ENCODE data around the gene KDM2A. TPM values are rescaled to one million over a fixed set of nuclear protein-coding genes. Genes with fewer than 3 reads are reported as not detected.

Gene KDM2A
- total and polyA plus RNA-seq, 5 donors: 27.1 to 49.8 (median 46.0) TPM

- H3K4me1 ChIP-seq (ENCODE audit: control insufficient read depth, insufficient read depth, low read length): peaks cover 3% of the 10 kb centered on the region
- ATAC-seq: no peak
- no peak overlapping the region for H3K27ac ChIP-seq (ENCODE audit: low read length)
- intact Hi-C loops (cut with DNase I): no loop called here
- WGBS: 94% methylated on average over 13 of the region's 13 CpGs
- peak in 2 of 3 donors; percentile 6 to 47 for DNase-seq
- no peak overlapping the region for H3K4me3 ChIP-seq (ENCODE audit: low read length)
- no peaks in the 10 kb centered on the region for H3K9me3 ChIP-seq (ENCODE audit: control insufficient read depth, low read length)
- H3K27me3 ChIP-seq (ENCODE audit: control insufficient read depth, insufficient read depth): no peaks in the 10 kb centered on the region
These were observed 181.2 kb downstream of the KDM2A start for GRCh38 chr11:67300256-67300755.

GRCh38 chr11:67300756-67301312 is 181.8 kb downstream of the KDM2A start:
- peak in 2 of 3 donors; percentile 15 to 58 for DNase-seq
- ATAC-seq: no peak
- 92% methylated on average over 22 of the region's 22 CpGs for WGBS

GRCh38 chr11:67301313-67301921 is 182.4 kb downstream of the KDM2A start:
- ATAC-seq: no peak
- Histone ChIP-seq H3K4me3 (ENCODE audit: low read length) (no peak overlapping the region), H3K27ac (ENCODE audit: low read length) (no peak overlapping the region), H3K9me3 (ENCODE audit: control insufficient read depth, low read length) (no peaks in the 10 kb centered on the region), H3K4me1 (ENCODE audit: control insufficient read depth, insufficient read depth, low read length) (peaks cover 3% of the 10 kb centered on the region), H3K27me3 (ENCODE audit: control insufficient read depth, insufficient read depth) (no peaks in the 10 kb centered on the region)
- 93% methylated on average over 28 of the region's 28 CpGs for WGBS
- peak in 2 of 3 donors; percentile 24 to 58 for DNase-seq
- intact Hi-C loops (cut with DNase I): no loop called here

More at GRCh38 chr11:67300756-67301312, 181.8 kb downstream of the KDM2A start:
- no peaks in the 10 kb centered on the region for H3K9me3 ChIP-seq (ENCODE audit: control insufficient read depth, low read length)
- no peaks in the 10 kb centered on the region for H3K27me3 ChIP-seq (ENCODE audit: control insufficient read depth, insufficient read depth)
- no peak overlapping the region for H3K27ac ChIP-seq (ENCODE audit: low read length)
- intact Hi-C loops (cut with DNase I): no loop called here
- H3K4me1 ChIP-seq (ENCODE audit: control insufficient read depth, insufficient read depth, low read length): peaks cover 3% of the 10 kb centered on the region
- H3K4me3 ChIP-seq (ENCODE audit: low read length): no peak overlapping the region

- peak; percentile 76 to 87 (median 84) for DNase-seq
- no peaks in the 10 kb centered on the region for H3K27me3 ChIP-seq (ENCODE audit: control insufficient read depth, insufficient read depth)
- H3K4me3 ChIP-seq (ENCODE audit: low read length): no peak overlapping the region
- 54% methylated on average over 15 of the region's 15 CpGs for WGBS
- intact Hi-C loops (cut with DNase I): no loop called here
- peak overlapping the region; percentile 34 for H3K27ac ChIP-seq (ENCODE audit: low read length)
- peaks cover 3% of the 10 kb centered on the region for H3K4me1 ChIP-seq (ENCODE audit: control insufficient read depth, insufficient read depth, low read length)
- ATAC-seq: peak; percentile 55 to 61
- no peaks in the 10 kb centered on the region for H3K9me3 ChIP-seq (ENCODE audit: control insufficient read depth, low read length)
These were observed 183.0 kb downstream of the KDM2A start for GRCh38 chr11:67301951-67302516.

GRCh38 chr11:67302571-67303131 is 183.6 kb downstream of the KDM2A start:
- peak; percentile 54 to 81 (median 77) for DNase-seq

GRCh38 chr11:67303132-67303834 is 184.2 kb downstream of the KDM2A start, which contains the start of gene SSH3:
Gene SSH3, plus strand, starts transcription at chr11:67303530. Its CDS starts 96 bp downstream, at chr11:67303626.
- peaks cover 3% of the 10 kb centered on the region for H3K4me1 ChIP-seq (ENCODE audit: control insufficient read depth, insufficient read depth, low read length)
- no peaks in the 10 kb centered on the region for H3K9me3 ChIP-seq (ENCODE audit: control insufficient read depth, low read length)
- H3K27ac ChIP-seq (ENCODE audit: low read length): peak within 1 kb of the TSS; percentile 34
- peak; percentile 89 to 90 for ATAC-seq
- 1% methylated on average over 65 of the region's 65 CpGs for WGBS
- peak; percentile 81 to 93 (median 92) for DNase-seq
- intact Hi-C loops (cut with DNase I): no loop called here
- H3K4me3 ChIP-seq (ENCODE audit: low read length): peak within 1 kb of the TSS; percentile 74
- no peaks in the 10 kb centered on the region for H3K27me3 ChIP-seq (ENCODE audit: control insufficient read depth, insufficient read depth)

More at GRCh38 chr11:67302571-67303131, 183.6 kb downstream of the KDM2A start:
- Histone ChIP-seq H3K27me3 (ENCODE audit: control insufficient read depth, insufficient read depth) (no peaks in the 10 kb centered on the region), H3K27ac (ENCODE audit: low read length) (peak overlapping the region; percentile 34), H3K4me3 (ENCODE audit: low read length) (peak overlapping the region; percentile 74), H3K4me1 (ENCODE audit: control insufficient read depth, insufficient read depth, low read length) (peaks cover 3% of the 10 kb centered on the region), H3K9me3 (ENCODE audit: control insufficient read depth, low read length) (no peaks in the 10 kb centered on the region)
- intact Hi-C loops (cut with DNase I): no loop called here
- peak; percentile 32 to 51 for ATAC-seq
- WGBS: 20% methylated on average over 23 of the region's 23 CpGs

GRCh38 chr11:67303835-67304411 is 184.9 kb downstream of the KDM2A start:
- H3K4me3 ChIP-seq (ENCODE audit: low read length): peak overlapping the region; percentile 74
- DNase-seq (peak; percentile 32 to 79 (median 74)), ATAC-seq (peak; percentile 6 to 23)
- H3K4me1 ChIP-seq (ENCODE audit: control insufficient read depth, insufficient read depth, low read length): peaks cover 3% of the 10 kb centered on the region
- intact Hi-C loops (cut with DNase I): no loop called here
- WGBS: 4% methylated on average over 43 of the region's 43 CpGs
- H3K9me3 ChIP-seq (ENCODE audit: control insufficient read depth, low read length): no peaks in the 10 kb centered on the region
- H3K27ac ChIP-seq (ENCODE audit: low read length): no peak overlapping the region
- H3K27me3 ChIP-seq (ENCODE audit: control insufficient read depth, insufficient read depth): no peaks in the 10 kb centered on the region

- intact Hi-C loops (cut with DNase I): no loop called here
These were observed 185.5 kb downstream of the KDM2A start for GRCh38 chr11:67304511-67305113.

GRCh38 chr11:67306769-67307544 is 187.9 kb downstream of the KDM2A start:
- Histone ChIP-seq H3K4me1 (ENCODE audit: control insufficient read depth, insufficient read depth, low read length) (peaks cover 3% of the 10 kb centered on the region), H3K27me3 (ENCODE audit: control insufficient read depth, insufficient read depth) (no peaks in the 10 kb centered on the region), H3K4me3 (ENCODE audit: low read length) (no peak overlapping the region), H3K27ac (ENCODE audit: low read length) (no peak overlapping the region), H3K9me3 (ENCODE audit: control insufficient read depth, low read length) (no peaks in the 10 kb centered on the region)
- intact Hi-C loops (cut with DNase I): no loop called here
- ATAC-seq (no peak), DNase-seq (peak in 2 of 3 donors; percentile 8 to 37)
- WGBS: 92% methylated on average over 19 of the region's 19 CpGs

More at GRCh38 chr11:67304511-67305113, 185.5 kb downstream of the KDM2A start:
- Histone ChIP-seq H3K27ac (ENCODE audit: low read length) (no peak overlapping the region), H3K4me1 (ENCODE audit: control insufficient read depth, insufficient read depth, low read length) (peaks cover 3% of the 10 kb centered on the region), H3K9me3 (ENCODE audit: control insufficient read depth, low read length) (no peaks in the 10 kb centered on the region), H3K27me3 (ENCODE audit: control insufficient read depth, insufficient read depth) (no peaks in the 10 kb centered on the region), H3K4me3 (ENCODE audit: low read length) (no peak overlapping the region)
- ATAC-seq (no peak), DNase-seq (peak in 2 of 3 donors; percentile 10 to 47)
- 84% methylated on average over 14 of the region's 14 CpGs for WGBS
